ENCODE measurements around the gene ZDHHC13.
"Not testable (repeated sequence)": the region's sequence is repeated elsewhere in the genome, so short reads cannot be mapped to it uniquely, and the experiment has no call there.

Gene ZDHHC13

GRCh38 chr11:19100885-19101284 lies 16.1 kb upstream of the ZDHHC13 start:
- DNase-seq = no peak

DNA sequence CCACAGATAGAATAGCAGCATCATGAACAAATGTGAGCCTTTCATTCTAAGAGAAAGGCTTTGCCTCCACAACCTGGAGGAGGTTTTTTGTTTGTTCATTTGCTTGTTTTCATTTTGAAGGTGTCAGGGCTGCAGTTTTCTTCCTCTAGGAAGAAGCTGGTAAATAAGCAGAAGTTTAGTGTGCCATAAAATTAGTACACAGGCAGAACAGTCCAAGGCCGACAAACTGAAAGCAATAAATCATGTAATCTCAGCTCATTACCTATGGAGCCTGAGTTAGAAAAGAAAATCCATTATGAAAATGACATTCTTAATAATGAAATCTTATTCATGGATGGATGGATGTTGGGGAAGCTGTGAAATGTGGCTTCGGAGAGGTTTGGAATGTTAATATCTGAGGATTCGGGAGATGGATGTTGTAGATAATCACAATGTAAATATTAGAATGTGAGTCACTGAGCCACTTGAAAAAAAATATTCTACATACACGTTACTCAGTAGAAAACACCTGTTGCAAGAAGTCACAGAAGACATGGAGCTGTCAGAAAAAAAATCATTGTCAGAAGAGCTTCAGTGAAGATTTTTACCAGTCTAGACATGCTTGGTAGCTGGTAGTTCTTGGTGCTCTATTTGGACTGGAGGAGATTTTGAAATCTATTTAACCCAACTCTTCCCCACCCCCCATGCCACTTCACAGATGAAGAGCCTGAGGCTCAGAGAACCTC lies 15.0 kb upstream of the ZDHHC13 start:
- no peak for DNase-seq

DNA sequence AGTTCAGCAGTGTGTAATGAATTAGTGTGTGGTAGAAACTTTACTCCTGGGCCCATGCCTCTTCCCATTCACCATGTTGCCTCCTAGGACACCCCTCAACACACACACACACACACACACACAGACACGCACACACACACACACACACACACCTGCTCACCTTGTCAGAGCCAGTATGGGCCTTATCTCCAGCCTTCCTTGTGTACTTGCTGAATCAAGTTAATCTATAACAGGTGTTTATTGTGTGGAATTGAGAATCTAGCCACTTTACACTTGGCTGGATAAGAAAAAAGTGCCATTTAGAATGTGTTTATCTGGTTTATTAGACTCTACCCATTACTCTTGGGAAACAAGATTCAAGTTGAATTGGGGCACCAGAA lies 14.5 kb upstream of the ZDHHC13 start:
- DNase-seq = no peak

- no peak for DNase-seq
Measured at GRCh38 chr11:19105011-19105410, 12.0 kb upstream of the ZDHHC13 start.

GRCh38 chr11:19107125-19107524 lies 9.8 kb upstream of the ZDHHC13 start:
- no peak for DNase-seq

GRCh38 chr11:19110295-19110694 lies 6.7 kb upstream of the ZDHHC13 start:
- no peak for DNase-seq

DNA sequence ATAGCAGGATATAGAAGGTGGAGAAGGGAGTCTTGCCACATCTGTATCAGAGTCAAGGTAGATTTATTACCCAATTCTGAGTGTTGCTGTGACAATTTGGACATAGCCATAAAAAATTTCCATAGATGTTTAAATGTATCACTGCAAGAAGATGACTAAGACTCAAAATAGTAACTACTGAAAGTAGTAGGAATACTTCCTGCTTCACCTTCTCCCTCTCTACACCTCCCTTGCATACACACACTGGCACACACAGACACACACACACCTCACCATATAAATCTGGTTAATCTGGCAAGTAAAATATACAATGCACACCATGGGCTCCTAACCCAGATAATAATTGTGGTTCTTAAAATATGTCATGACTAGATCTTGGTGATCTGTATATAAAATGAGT lies 5.2 kb upstream of the ZDHHC13 start:
- no peak for DNase-seq

- DNase-seq = no peak
Measured at GRCh38 chr11:19116276-19116970, 545 bp upstream of the ZDHHC13 start.

DNA sequence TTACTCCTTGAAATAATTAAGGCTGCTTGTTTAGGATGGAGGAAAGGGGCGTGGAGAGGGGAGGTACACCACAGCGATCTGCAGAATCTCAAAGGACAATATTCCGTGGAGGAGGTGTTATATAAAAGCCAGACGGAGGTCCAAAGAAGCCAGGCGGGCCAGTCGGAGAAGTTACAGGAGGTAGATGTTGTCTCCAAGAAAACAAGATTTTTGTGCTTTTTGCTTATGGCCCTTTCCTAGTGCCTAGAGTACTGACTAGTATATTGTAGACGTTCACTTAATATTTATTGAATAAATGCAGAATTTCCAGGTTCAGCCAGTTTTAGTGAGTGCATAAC lies 761 bp downstream of the ZDHHC13 start:
- DNase-seq = no peak

- DNase-seq = no peak
Measured at GRCh38 chr11:19121646-19122045, 4.7 kb downstream of the ZDHHC13 start.

- DNase-seq = no peak
Measured at GRCh38 chr11:19122960-19123615, 6.1 kb downstream of the ZDHHC13 start.

GRCh38 chr11:19126562-19127325 lies 9.8 kb downstream of the ZDHHC13 start:
- not testable (repeated sequence) for DNase-seq

DNA sequence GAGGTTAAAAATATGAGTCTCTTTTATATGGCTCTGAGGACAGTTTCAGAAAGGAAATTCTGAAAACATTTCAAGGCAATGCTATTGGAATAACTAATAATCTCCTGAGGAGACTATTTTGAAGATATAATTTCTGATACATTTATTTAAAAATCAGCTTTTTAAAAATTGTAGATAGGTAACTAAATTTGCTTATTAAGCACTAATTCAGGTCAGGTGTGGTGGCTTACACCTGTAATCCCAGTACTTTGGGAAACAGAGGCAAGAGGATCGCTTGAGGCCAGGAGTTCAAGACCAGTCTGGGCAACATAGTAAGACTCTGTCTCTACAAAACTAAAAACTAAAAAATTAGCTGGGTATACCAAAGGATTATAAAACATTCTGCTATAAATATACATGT lies 17.0 kb downstream of the ZDHHC13 start:
- no peak for DNase-seq

GRCh38 chr11:19136884-19137283 lies 19.9 kb downstream of the ZDHHC13 start:
- DNase-seq = not testable (repeated sequence)

- DNase-seq = no peak
Measured at GRCh38 chr11:19145319-19145718, 28.4 kb downstream of the ZDHHC13 start.

- no peak for DNase-seq
Measured at GRCh38 chr11:19156892-19157291, 39.9 kb downstream of the ZDHHC13 start.

DNA sequence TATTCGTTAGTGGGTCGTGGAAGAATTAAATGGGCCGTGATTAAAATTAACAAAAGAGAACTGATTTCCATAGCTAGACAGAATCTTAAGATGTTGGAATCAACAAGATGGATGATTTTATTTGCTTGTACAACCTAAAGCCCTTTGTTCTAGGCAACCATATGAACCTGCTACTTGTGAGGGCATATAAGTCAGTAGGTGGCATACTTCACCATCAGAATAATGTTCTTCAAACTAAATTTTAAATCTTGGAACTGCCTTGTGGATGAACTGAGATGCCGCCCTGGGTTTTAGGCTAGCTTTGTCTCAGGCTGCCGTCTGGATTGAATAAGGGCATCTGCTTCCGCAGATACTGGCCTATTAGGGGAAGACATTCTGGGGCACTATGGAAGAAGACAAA lies 43.9 kb downstream of the ZDHHC13 start:
- DNase-seq = no peak

DNA sequence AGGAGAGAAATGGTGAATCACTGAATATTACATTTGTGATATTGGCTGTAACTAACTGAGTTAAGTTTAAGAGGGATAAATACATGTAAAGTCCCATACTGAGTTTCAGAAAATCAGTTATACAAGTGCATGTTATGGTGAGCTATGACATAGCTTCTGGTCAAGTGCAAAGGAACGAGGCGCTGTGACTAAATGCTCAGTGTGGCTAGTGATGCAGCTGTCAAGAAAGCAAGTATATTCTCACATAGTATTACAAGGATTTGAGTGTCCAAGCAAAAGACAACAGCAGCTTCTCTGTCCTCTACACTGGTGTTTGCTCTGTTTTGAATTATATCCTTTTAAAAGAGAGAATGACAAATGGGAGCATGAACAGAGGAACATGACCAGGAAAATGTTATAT lies 44.7 kb downstream of the ZDHHC13 start:
- DNase-seq = no peak

DNA sequence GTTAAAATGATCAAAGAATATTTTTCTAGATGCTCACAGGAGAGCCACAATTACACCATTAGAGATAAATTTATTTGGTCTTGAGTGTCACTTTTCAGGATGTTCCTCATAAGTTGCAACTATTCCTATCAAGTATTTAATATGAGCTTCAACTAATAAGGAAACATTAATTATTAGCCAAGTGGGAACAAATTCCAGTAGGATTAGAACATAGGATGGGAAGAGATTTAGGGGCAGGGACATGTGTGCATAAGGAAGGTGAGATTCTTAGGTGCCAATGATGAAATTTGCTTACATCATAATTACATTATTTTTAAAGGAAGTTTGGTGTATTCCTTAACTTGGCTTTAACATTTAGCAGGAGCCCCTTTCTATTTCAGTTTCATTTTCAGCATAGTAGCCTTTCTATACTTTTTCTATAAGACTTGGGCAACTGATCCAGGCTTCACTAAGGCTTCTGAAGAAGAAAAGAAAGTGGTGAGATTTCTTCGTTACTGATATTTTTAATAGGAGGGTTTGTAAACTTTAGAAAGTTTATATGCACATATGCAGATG lies 46.1 kb downstream of the ZDHHC13 start:
- no peak for DNase-seq

DNA sequence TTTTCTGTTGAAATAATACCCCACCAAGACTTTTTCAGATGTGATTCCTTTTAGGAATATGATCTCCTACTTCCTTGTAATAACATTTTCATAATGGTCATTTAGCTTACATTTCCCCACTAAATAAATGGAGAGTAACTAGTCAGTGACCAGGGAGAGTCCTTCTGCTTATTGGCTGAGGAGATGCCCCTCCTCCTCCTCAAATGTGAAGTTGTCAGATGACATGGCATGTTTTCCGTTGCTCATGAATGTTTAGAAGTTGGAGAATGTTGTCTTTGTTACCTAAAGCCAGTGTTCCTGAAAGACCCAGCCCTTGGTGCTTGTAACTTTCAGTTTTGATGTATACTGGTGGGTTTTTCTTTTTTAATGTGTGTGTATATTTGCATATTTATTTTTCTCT lies 46.6 kb downstream of the ZDHHC13 start:
- no peak for DNase-seq

GRCh38 chr11:19164230-19164855 lies 47.4 kb downstream of the ZDHHC13 start:
- DNase-seq = no peak

DNA sequence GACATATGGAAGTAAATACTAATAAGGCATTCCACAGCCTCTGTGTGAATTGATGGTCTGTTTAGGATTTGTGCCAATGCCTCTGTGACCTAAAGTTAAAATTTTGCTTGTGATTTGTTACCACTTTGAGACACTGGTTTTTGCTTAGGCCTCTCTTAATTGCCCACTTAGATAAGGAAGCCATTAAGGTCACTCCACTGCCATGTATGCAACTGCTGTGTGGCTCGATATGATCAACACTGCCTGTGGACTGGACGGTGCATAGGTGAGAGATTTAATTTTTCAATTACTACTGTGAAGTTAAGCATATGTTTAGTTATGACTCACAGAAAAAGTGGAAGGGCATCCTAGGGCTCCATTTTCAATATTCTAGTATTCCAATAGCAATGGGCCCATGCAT lies 47.9 kb downstream of the ZDHHC13 start:
- no peak for DNase-seq

DNA sequence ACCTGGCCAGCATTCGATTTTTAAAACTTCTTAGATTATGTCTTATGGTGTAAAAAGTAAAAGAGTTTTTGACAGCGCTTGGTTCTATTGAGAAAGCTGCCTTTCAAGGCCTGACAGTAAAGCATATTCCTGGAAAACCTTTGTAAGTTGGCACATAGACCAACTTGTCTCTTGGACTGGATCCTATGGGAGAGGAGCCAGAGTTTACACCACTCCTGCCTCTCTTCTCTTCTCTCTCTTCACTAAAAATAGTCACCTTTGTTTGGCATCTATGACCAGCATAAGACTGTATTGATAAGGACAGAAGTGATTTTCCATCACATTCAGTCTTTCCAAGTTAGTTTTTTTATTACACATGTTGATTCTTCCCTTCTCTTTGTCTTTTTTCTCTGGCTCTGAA lies 51.1 kb downstream of the ZDHHC13 start:
- no peak for DNase-seq

Data from CD4-positive, alpha-beta T cell treated with Interleukin-4 for 4 hours (primary cell).